ENCODE results near the gene SIGLEC12.

SIGLEC12 gene

DNA sequence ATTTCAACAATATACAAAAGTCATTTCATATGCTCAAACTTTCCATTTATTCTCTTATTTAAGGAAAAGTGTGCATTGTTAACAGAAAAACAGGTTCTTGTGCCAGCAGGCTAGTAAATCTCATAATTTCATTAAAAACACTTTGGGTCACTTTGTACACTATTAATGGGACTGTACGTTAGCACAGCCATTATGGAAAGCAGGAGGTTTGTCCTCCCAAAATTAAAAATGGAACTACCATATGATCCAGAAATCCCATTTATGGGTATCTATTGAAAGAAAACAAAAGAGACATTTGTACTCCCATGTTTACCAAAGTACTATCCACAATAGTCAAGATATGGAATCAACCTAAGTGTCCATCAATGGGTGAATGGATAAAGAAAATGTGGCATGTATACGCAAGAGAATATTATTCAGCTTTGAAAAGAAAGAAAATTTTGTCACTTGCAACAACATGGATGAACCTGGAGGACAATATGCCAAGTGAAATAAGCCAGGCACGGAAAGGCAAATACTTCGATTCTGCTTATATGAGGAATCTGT, 38.3 kb upstream of the SIGLEC12 start:
- WGBS, 2 donors (ENCODE audit: extremely low coverage in 2 of 2, insufficient read length in 2 of 2, insufficient replicate concordance in 1 of 2): no CpG with 5 or more reads among the region's 4 CpGs

DNA sequence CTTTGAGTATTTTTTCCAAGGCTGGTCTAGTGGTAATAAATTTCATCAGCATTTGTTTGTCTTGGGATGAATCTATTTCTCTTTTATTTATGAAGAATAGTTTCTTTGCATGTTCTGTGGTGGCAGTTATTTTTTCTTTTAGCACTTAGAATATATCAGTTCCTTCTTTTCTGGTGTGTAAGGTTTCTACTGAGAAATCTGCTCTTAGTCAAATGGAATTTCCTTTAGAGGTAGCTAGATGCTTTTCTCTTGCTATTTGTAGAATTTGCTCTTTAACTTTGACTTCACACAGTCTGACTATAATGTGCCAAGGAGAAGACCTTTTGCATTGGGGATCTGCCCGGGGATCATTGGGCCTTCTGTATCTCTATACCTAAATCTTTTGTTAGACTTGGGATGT, 33.9 kb upstream of the SIGLEC12 start:
- no CpG with 5 or more reads among the region's 1 CpG for WGBS, 2 donors (ENCODE audit: extremely low coverage in 2 of 2, insufficient read length in 2 of 2, insufficient replicate concordance in 1 of 2)
- Histone ChIP-seq H4K91ac (ENCODE audit: low read depth, low read length, poor library complexity) (no peak overlapping the region), H3K14ac (ENCODE audit: low read length) (no peak overlapping the region), H3K36me3 (replicated peaks in 1 of 2; ENCODE audit: control insufficient read depth in 2 of 2, insufficient read depth in 2 of 2, low read length in 2 of 2) (no peaks in the 10 kb centered on the region), H2BK15ac (ENCODE audit: low read length) (no peak overlapping the region), H3K4me2 (ENCODE audit: insufficient read depth, low read length, poor library complexity, severe bottlenecking) (no peak overlapping the region), H2BK12ac (ENCODE audit: low read length) (no peak overlapping the region), H2BK120ac (ENCODE audit: low read depth, low read length) (no peak overlapping the region), H3K9me3 (replicated peaks in 1 of 2; ENCODE audit: control insufficient read depth in 2 of 2, insufficient read depth in 1 of 2, low read depth in 1 of 2, low read length in 2 of 2) (peaks cover 0 to 9% of the 10 kb centered on the region in 2 donors), H3K23ac (ENCODE audit: low read depth, low read length, poor library complexity) (no peak overlapping the region), H3K9ac (ENCODE audit: low read depth, low read length, poor library complexity) (no peak overlapping the region), H3K4me1 (ENCODE audit: control insufficient read depth in 2 of 2, insufficient read depth in 1 of 2, low read depth in 1 of 2, low read length in 2 of 2) (no peaks in the 10 kb centered on the region), H3K79me1 (ENCODE audit: low read depth, low read length) (no peaks in the 10 kb centered on the region), H3K27me3 (ENCODE audit: control insufficient read depth in 3 of 3, insufficient read depth in 3 of 3, low read depth in 1 of 3, low read length in 3 of 3) (peaks cover 0 to 31% (median 0%) of the 10 kb centered on the region in 3 experiments), H3K18ac (ENCODE audit: low read length) (no peak overlapping the region), H3K27ac (replicated peaks; ENCODE audit: low read length) (no peak overlapping the region), H2AK5ac (ENCODE audit: low read depth, low read length) (no peak overlapping the region), H4K8ac (ENCODE audit: low read depth, low read length) (no peak overlapping the region), H2AFZ (ENCODE audit: low read length) (no peak overlapping the region), H2BK5ac (ENCODE audit: low read length) (no peak overlapping the region), H3K4ac (ENCODE audit: low read length) (no peak overlapping the region), H3K4me3 (ENCODE audit: low read length in 2 of 2) (no peak overlapping the region)
- no peak for DNase-seq (ENCODE audit: low spot score)

More for the DNA sequence above, 38.3 kb upstream of the SIGLEC12 start:
- H3K23ac ChIP-seq (ENCODE audit: low read depth, low read length, poor library complexity): no peak overlapping the region
- no peaks in the 10 kb centered on the region for H3K36me3 ChIP-seq (replicated peaks in 1 of 2; ENCODE audit: control insufficient read depth in 2 of 2, insufficient read depth in 2 of 2, low read length in 2 of 2)
- no peak overlapping the region for H2BK12ac ChIP-seq (ENCODE audit: low read length)
- H3K27me3 ChIP-seq (ENCODE audit: control insufficient read depth in 3 of 3, insufficient read depth in 3 of 3, low read depth in 1 of 3, low read length in 3 of 3): peaks cover 0 to 22% (median 0%) of the 10 kb centered on the region in 3 experiments
- no peak for DNase-seq (ENCODE audit: low spot score)
- H3K9ac ChIP-seq (ENCODE audit: low read depth, low read length, poor library complexity): no peak overlapping the region
- no peak overlapping the region for H4K8ac ChIP-seq (ENCODE audit: low read depth, low read length)
- H3K4ac ChIP-seq (ENCODE audit: low read length): no peak overlapping the region
- no peak overlapping the region for H3K27ac ChIP-seq (replicated peaks; ENCODE audit: low read length)
- no peaks in the 10 kb centered on the region for H3K4me1 ChIP-seq (ENCODE audit: control insufficient read depth in 2 of 2, insufficient read depth in 1 of 2, low read depth in 1 of 2, low read length in 2 of 2)
- H3K79me1 ChIP-seq (ENCODE audit: low read depth, low read length): no peaks in the 10 kb centered on the region
- no peak overlapping the region for H2BK120ac ChIP-seq (ENCODE audit: low read depth, low read length)
- peaks cover 0 to 19% of the 10 kb centered on the region in 2 donors for H3K9me3 ChIP-seq (replicated peaks in 1 of 2; ENCODE audit: control insufficient read depth in 2 of 2, insufficient read depth in 1 of 2, low read depth in 1 of 2, low read length in 2 of 2)
- H4K91ac ChIP-seq (ENCODE audit: low read depth, low read length, poor library complexity): no peak overlapping the region
- H3K4me3 ChIP-seq (ENCODE audit: low read length in 2 of 2): no peak overlapping the region
- no peak overlapping the region for H3K14ac ChIP-seq (ENCODE audit: low read length)
- H2BK15ac ChIP-seq (ENCODE audit: low read length): no peak overlapping the region
- no peak overlapping the region for H2AK5ac ChIP-seq (ENCODE audit: low read depth, low read length)
- H2BK5ac ChIP-seq (ENCODE audit: low read length): no peak overlapping the region
- no peak overlapping the region for H3K18ac ChIP-seq (ENCODE audit: low read length)
- no peak overlapping the region for H2AFZ ChIP-seq (ENCODE audit: low read length)
- no peak overlapping the region for H3K4me2 ChIP-seq (ENCODE audit: insufficient read depth, low read length, poor library complexity, severe bottlenecking)

DNA sequence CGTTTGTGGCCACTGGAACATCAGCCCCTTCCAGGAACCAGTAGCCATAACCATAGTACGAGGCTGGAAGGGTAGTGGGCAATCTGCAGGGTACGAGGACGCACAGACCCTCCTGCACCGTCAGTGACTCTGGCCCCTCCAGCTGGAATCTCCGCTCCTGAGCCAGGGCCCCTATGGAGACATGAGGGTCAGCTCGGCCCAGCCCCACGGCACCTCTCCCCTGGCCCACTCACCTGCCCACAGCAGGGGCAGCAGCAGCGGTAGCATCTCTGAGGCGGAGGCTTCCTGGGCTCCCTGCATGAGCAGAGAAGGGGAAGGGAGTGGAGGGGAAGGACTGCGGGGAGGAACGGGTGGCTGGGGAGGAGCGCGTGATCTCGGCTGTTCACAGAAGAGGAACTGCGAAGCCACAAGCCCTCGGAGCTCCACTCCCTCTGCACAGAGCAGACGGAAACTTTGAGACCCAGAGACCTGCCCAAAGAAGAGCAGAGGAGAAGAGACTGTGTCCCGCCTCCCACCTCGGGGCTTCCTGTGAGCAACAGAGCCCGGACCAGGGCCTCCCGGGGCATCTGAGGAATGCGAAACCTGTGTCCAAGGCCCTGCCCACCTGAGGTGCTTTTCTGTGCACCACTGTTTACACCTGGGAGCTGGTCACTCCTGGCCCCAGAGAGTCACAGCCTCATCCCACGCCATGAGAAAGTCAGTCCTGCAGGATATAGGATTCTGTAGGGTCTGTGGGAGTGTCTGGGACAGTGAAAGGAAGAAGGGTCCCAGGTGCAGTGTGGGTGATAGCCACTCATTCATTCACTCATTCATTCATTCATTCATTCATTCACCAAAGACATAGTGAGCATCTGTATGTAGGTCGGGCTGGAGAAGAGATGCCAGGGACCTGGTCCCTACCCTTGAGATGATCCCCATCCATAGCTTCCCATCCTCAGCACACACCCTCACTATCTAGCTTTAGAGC, 30.0 kb upstream of the SIGLEC12 start, which contains the start of gene SIGLEC6:
Gene SIGLEC6, minus strand, starts transcription at position 322 of the 967 bp plus-strand sequence. Its CDS starts 22 bp downstream, at position 300.
- Histone ChIP-seq H3K9ac (ENCODE audit: low read depth, low read length, poor library complexity) (no peak within 1 kb of the TSS), H2AK5ac (ENCODE audit: low read depth, low read length) (no peak within 1 kb of the TSS), H3K23ac (ENCODE audit: low read depth, low read length, poor library complexity) (no peak within 1 kb of the TSS), H3K4ac (ENCODE audit: low read length) (no peak within 1 kb of the TSS), H3K4me3 (ENCODE audit: low read length in 2 of 2) (peak within 1 kb of the TSS in 1 of 2 donors; percentile 31), H3K27ac (replicated peaks; ENCODE audit: low read length) (no peak within 1 kb of the TSS), H2BK5ac (ENCODE audit: low read length) (no peak within 1 kb of the TSS), H3K14ac (ENCODE audit: low read length) (peak within 1 kb of the TSS; percentile 63), H3K79me1 (ENCODE audit: low read depth, low read length) (no peaks in the 10 kb centered on the region), H3K9me3 (replicated peaks in 1 of 2; ENCODE audit: control insufficient read depth in 2 of 2, insufficient read depth in 1 of 2, low read depth in 1 of 2, low read length in 2 of 2) (peaks cover 0 to 12% of the 10 kb centered on the region in 2 donors), H3K4me1 (ENCODE audit: control insufficient read depth in 2 of 2, insufficient read depth in 1 of 2, low read depth in 1 of 2, low read length in 2 of 2) (no peaks in the 10 kb centered on the region), H2AFZ (ENCODE audit: low read length) (peak within 1 kb of the TSS; percentile 22), H3K4me2 (ENCODE audit: insufficient read depth, low read length, poor library complexity, severe bottlenecking) (no peak within 1 kb of the TSS), H2BK12ac (ENCODE audit: low read length) (no peak within 1 kb of the TSS), H3K36me3 (replicated peaks in 1 of 2; ENCODE audit: control insufficient read depth in 2 of 2, insufficient read depth in 2 of 2, low read length in 2 of 2) (no peaks in the 10 kb centered on the region), H4K91ac (ENCODE audit: low read depth, low read length, poor library complexity) (no peak within 1 kb of the TSS), H4K8ac (ENCODE audit: low read depth, low read length) (no peak within 1 kb of the TSS), H2BK120ac (ENCODE audit: low read depth, low read length) (no peak within 1 kb of the TSS), H2BK15ac (ENCODE audit: low read length) (no peak within 1 kb of the TSS), H3K27me3 (ENCODE audit: control insufficient read depth in 3 of 3, insufficient read depth in 3 of 3, low read depth in 1 of 3, low read length in 3 of 3) (peaks cover 0 to 33% (median 0%) of the 10 kb centered on the region in 3 experiments), H3K18ac (ENCODE audit: low read length) (no peak within 1 kb of the TSS)
- DNase-seq (ENCODE audit: low spot score): no peak
- WGBS, 2 donors (ENCODE audit: extremely low coverage in 2 of 2, insufficient read length in 2 of 2, insufficient replicate concordance in 1 of 2): no CpG with 5 or more reads among the region's 25 CpGs

DNA sequence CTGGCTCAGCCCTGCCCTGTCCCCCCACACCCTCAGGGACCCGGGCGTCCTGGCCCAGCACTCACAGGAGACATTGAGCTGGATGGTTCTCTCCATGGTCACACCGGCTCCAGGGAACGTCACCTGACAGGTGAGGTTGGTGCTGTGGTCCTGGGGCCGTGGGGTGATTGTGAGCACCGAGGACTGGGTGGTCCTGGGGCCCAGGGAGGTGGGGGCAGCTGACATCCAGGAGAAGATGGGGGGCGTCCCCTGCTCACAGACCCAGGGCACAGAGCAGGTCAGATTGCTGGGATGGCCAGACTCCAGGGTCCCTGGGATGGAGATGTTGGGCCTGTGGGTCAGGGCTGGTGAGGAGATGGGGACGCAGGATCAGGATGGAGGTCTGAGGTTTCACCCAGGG, 29.0 kb upstream of the SIGLEC12 start:
- no peaks in the 10 kb centered on the region for H3K36me3 ChIP-seq (replicated peaks in 1 of 2; ENCODE audit: control insufficient read depth in 2 of 2, insufficient read depth in 2 of 2, low read length in 2 of 2)
- no peak overlapping the region for H2BK120ac ChIP-seq (ENCODE audit: low read depth, low read length)
- no peak overlapping the region for H3K4ac ChIP-seq (ENCODE audit: low read length)
- H4K91ac ChIP-seq (ENCODE audit: low read depth, low read length, poor library complexity): no peak overlapping the region
- H3K23ac ChIP-seq (ENCODE audit: low read depth, low read length, poor library complexity): no peak overlapping the region
- H3K27ac ChIP-seq (replicated peaks; ENCODE audit: low read length): no peak overlapping the region
- no peak overlapping the region for H3K4me2 ChIP-seq (ENCODE audit: insufficient read depth, low read length, poor library complexity, severe bottlenecking)
- H3K4me1 ChIP-seq (ENCODE audit: control insufficient read depth in 2 of 2, insufficient read depth in 1 of 2, low read depth in 1 of 2, low read length in 2 of 2): no peaks in the 10 kb centered on the region
- no peak overlapping the region for H2BK15ac ChIP-seq (ENCODE audit: low read length)
- no peak overlapping the region for H2BK12ac ChIP-seq (ENCODE audit: low read length)
- no CpG with 5 or more reads among the region's 8 CpGs for WGBS, 2 donors (ENCODE audit: extremely low coverage in 2 of 2, insufficient read length in 2 of 2, insufficient replicate concordance in 1 of 2)
- H3K27me3 ChIP-seq (ENCODE audit: control insufficient read depth in 3 of 3, insufficient read depth in 3 of 3, low read depth in 1 of 3, low read length in 3 of 3): peaks cover 0 to 36% (median 0%) of the 10 kb centered on the region in 3 experiments
- H3K9ac ChIP-seq (ENCODE audit: low read depth, low read length, poor library complexity): no peak overlapping the region
- no peaks in the 10 kb centered on the region for H3K79me1 ChIP-seq (ENCODE audit: low read depth, low read length)
- H2AK5ac ChIP-seq (ENCODE audit: low read depth, low read length): no peak overlapping the region
- no peak overlapping the region for H2AFZ ChIP-seq (ENCODE audit: low read length)
- DNase-seq (ENCODE audit: low spot score): no peak
- H2BK5ac ChIP-seq (ENCODE audit: low read length): no peak overlapping the region
- no peak overlapping the region for H3K14ac ChIP-seq (ENCODE audit: low read length)
- no peak overlapping the region for H3K18ac ChIP-seq (ENCODE audit: low read length)
- H3K4me3 ChIP-seq (ENCODE audit: low read length in 2 of 2): peak overlapping the region in 1 of 2 donors; percentile 31
- H4K8ac ChIP-seq (ENCODE audit: low read depth, low read length): no peak overlapping the region
- H3K9me3 ChIP-seq (replicated peaks in 1 of 2; ENCODE audit: control insufficient read depth in 2 of 2, insufficient read depth in 1 of 2, low read depth in 1 of 2, low read length in 2 of 2): peaks cover 0 to 14% of the 10 kb centered on the region in 2 donors
